Activated CD4-positive, alpha-beta T cell treated with anti-CD3 and anti-CD28 coated beads, Interleukin-2, amount 50 U/mL, for 48 hours (primary cell): ENCODE data around the gene C6orf132.

ENCODE experiments used
- DNase-seq, 2 experiments: peaks; one replicate each; pipeline ENCODE4 v3.0.0-alpha.2; 2020

Gene C6orf132

GRCh38 chr6:42135161-42135560 is 7.3 kb downstream of the C6orf132 start:
- no peak for DNase-seq

DNA sequence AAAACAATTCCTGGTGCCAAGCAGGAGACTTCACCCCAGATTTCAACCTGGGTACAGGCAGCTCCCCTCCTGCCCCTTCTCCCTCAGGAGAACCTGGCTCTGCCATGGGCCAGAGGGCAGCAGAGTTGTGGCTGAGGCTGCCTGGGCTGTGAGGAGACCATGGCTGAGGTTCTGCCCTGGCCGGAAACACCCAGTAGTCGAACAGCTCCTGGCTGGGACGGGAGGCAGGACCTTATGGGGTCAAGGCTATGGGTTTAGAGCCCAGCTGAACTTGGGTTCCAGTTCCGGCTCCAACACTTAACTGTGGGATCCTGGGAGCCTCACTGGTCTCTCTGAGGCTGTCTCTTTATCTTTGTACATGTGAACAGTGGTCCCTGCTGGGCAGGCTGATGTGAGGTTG is 8.5 kb downstream of the C6orf132 start:
- no peak for DNase-seq

GRCh38 chr6:42131531-42131930 is 10.9 kb downstream of the C6orf132 start:
- DNase-seq = no peak

DNA sequence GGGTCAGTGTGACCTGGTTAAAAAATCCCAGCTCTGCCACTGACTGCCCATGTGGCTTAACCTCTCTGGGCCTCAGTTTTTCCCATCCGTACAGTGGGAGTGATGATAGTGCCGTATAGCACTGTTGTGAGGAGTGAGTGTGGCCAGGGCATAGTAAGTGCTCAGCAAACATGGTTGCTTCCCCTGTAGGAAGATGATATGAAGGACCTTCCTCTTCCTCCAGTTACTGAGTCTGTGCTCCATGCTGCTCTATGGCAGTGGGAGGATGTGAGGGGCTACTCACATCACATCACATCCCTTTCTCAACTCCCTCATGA is 13.1 kb downstream of the C6orf132 start:
- DNase-seq = no peak

DNA sequence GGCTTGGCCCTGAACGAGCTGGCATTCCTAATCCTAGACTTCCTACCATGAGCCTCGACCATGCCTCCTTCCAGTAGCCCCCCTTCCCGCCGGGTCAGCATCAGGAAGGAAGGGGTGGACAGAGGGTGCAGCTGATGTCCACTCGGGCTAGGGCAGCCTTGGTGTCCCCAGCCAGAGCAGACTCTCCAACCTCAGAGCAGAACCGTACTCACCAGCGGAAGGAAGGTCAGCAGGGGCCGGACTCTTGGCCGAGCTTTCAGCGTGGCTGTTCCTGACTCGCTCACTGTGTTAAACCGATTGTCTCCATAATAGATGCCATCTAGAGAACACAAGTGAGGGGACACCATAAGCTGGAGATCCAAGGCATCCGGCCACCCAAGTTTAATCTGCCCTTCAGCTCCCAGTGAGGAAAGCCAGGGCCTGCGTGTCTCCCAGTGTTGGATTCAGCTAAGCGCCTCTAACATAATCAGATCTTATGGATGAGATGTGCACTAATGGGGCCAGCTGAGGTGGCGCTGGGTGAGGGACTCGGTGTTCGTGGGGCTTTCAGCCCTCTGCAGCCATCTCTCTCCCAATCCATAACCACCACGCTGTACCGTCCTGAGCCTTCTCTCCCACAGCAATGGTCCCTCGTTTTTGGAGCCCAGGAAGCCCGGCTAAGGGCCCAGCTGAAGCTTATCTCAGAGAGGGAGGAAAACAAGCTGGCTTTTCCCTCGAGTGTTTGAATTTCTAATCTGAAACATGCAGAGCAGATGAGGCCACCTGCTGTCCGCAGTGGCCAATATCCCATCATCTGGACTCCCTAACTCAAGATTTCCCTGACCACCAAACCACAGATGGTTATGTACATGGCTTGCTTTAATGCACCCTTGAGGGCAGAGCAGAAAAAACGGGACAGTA is 13.7 kb downstream of the C6orf132 start:
- DNase-seq = no peak

DNA sequence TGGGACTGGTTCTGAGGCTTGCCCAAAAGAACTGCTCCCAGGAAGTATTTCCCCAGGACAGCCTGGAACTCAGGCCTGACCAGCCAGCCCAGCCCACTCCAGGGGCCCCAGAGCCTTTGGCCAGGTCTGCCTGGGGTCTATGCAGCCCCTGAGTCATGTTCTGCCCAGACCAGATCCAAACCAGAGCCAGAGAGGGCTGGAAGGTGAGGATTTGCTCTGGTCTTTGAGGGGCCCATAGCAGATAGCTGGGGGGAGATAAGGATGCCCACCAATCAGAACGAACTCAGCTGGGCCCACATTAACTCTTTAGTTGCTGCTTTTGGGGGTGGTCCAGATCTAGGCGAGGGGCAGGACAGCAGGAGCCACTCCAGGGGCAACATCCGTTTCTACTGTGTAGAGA is 16.8 kb downstream of the C6orf132 start:
- no peak for DNase-seq

GRCh38 chr6:42125231-42125630 is 17.2 kb downstream of the C6orf132 start:
- no peak for DNase-seq

DNA sequence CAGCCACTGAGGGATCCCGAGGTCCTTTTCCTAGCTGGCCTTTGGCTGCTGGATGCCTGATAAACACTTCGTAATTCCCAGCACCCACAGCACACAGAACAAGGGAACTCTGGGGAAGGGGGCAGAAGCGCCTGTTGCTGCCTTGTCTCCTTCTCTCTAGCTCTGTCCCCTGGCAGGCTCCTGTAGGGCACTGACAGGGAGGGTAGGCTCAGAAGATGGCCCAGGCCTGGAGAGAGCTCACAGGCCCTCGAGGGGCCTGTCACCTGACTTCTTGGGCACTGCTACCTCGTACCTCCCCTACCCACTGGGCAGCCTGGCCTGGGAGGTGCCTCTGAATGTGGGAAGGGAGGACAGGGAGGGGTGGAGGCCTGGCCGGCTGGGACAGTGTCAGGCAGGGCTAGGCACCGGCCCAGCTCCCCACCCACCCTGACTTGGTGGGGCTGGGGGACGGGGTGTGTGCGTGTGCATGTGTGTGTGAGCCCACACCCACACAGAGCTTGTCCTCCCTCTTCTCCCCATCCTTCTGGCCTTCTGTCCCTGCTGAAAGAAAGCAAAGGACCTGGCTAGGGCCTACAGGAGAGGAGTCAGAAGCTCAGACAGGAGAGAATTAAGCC is 18.1 kb downstream of the C6orf132 start:
- no peak for DNase-seq

DNA sequence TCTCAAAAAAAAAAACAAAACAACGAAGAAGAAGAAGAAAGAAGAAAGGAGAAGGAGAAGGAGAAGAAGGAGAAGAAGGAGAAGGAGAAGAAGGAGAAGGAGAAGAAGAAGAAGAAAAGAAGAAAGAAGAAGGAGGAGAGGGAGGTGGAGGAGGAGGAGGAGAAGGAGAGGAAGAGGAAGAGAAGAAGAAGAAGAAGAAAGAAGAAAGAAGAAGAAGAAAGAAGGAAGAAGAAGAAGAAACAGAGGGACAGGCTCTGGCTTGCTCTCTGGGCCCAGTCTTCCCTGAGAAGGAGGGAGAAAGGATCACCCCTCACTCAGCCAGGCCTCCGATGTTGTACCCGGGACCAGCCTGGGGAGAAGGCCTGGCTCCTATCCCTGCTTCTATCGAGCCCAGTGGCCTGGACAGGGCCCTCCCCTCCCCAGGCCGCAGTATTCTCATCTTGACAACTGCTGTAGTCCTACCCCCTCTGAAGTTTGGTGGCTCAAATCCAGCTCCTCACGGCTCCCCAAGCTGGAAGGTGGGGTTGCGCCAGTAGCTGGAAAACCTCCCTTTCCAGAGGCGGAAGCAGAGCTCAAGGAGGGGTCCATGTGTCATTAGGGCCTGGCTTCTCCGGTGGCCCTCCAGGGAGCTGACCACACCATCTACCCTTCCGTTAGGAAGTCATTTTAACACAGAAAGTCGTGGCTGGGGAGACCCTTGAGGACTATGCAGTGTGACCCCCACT is 18.9 kb downstream of the C6orf132 start:
- no peak for DNase-seq

- DNase-seq = no peak
These were observed 21.2 kb downstream of the C6orf132 start for GRCh38 chr6:42120895-42121865.

DNA sequence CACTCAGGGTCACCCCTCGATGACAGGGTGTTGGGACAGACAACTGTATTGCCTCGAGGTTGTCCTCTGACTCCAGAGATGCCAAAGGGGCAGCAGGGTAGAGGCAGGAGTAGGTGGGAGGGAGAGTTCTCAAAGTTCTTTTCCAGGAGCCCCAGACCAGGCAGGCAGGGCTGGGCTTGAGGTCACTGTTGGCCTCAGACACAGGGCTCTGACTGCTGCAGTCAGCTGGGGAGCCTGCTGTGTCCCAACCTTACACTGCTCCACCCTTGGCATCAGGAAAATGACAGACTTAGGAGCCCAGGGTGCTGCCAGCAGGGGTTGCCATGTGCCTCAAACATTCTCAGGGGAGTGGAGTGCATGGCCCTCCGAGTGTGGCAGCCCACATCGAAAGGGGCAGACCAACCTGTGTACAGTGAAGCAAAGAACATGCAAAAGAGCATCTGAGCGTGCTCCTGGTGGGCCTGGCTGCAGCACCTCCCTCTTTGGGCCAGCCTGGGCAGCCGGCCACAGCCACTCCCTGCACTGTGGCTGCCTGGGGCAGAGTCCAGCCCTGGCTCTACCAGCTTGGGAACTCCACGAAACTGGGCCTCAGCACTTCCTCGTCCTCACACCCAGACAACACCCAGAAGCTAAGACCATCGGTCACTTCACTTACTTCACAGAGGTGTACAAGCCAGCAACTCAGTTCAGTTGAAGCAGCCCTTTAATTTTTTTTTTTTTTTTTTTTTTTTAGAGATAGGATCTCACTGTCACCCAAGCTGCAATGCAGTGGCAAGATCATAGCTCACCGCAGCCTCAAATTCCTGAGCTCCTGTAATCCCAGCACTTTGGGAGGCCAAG is 24.0 kb downstream of the C6orf132 start:
- no peak for DNase-seq

DNA sequence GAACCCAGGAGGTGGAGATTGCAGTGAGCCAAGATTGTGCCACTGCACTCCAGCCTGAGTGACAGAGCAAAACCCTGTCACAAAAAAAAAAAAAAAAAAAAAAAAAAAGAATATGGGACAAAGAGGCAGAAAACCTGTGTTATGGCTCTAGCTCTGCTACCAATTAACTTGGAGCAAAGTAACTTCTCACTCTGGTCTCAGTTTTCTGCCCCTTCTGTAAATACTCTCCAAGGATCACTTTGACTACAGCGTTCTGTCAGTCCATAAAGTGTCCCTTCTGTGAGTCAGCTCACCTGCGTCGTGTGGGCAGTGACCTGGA is 24.6 kb downstream of the C6orf132 start:
- no peak for DNase-seq

- DNase-seq = no peak
These were observed 28.3 kb downstream of the C6orf132 start for GRCh38 chr6:42113936-42114636.

GRCh38 chr6:42112351-42112750 is 30.1 kb downstream of the C6orf132 start:
- DNase-seq = no peak

DNA sequence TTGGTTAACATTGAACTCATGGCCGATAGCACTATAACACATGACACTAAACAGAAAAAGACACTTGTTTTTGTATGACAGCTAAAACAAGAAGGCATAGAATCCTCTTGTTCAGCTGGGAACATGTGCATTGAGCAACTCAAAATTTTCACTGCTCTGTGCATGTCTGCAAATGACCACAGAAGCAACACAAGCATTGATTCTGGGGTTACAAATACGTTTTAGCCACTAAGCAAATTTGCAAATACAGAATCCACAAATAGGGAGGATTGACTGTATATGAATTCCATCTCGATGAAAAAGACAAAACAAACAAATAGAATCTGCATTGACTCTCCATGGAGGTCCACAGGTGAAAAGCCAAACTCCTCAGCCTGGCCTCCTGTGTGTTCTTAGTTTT is 31.7 kb downstream of the C6orf132 start:
- DNase-seq = no peak

- no peak for DNase-seq
These were observed 34.3 kb downstream of the C6orf132 start for GRCh38 chr6:42108071-42108470.

GRCh38 chr6:42106112-42107023 is 36.1 kb downstream of the C6orf132 start:
- no peak for DNase-seq

- no peak for DNase-seq
These were observed 36.7 kb downstream of the C6orf132 start for GRCh38 chr6:42105709-42106108.

DNA sequence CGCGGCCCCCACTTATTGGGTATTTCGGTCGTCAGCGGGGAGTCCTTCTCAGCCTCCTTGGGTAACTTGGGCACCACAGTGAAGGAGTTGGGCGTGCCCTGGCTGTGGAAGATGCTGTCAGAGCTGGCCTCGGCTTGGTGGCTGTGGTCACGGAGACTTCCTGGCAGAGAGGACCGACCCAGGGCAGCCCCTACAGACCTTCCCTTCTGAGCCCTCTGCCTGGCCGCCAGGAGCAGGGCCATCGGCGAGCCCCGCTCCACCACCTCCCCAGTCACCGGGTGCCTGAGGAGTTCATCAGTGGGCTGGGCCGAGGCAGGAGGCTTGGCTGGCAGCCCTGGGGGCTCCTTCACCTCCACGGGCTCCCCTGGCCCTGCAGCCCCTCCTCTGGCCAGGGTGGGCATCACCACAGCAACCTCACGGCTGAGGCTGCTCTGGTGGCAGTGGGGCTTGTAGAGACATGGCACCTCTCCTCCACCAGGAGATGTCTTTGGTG is 37.2 kb downstream of the C6orf132 start:
- DNase-seq = no peak

DNA sequence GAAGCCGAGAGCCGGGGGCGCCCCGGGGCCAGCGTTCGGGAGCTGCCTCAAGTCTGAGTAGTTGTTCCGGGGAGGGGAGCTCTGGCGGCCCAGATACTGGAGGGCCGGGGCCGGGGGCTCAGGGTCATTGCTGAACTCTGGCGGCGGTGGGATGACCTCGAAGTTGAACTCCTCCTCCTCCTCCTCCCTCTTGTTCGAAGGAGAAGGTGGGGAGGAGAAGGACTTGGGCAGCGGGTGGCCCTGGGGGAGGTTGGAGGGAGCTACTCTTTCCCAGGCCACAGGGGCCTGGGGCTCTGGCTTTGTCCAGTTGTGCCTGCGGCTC is 37.7 kb downstream of the C6orf132 start:
- no peak for DNase-seq
